H7 (cell line): ENCODE results near the gene LCP2. TPM values are rescaled to one million over a fixed set of nuclear protein-coding genes. Genes with fewer than 3 reads are reported as not detected.

Source experiments
- DNase-seq: peaks from one replicate; pipeline ENCODE4 v3.0.0; 2012
- H3K27me3 ChIP-seq: 2 replicates; pipeline ENCODE4 v1.6.0; 2011; ENCODE audit warnings: mild to moderate bottlenecking, low read length; ENCODE audit not compliant: control insufficient read depth, insufficient read depth
- H3K36me3 ChIP-seq: replicated peaks from 2 replicates; pipeline ENCODE4 v1.5.1; 2011; ENCODE audit warnings: low read length; ENCODE audit not compliant: control insufficient read depth, insufficient read depth
- H3K4me3 ChIP-seq: 2 replicates; pipeline ENCODE4 v1.5.1; 2011; ENCODE audit warnings: low read depth, mild to moderate bottlenecking, control low read depth, low read length, moderate library complexity; ENCODE audit not compliant: insufficient read depth
- total RNA-seq: library from RNA; depleted of rRNA; stranded (reverse); fragments of >200 nt; shearing (Covaris generic); gene quantifications from 2 replicates; pipeline ENCODE4 v1.2.3, GENCODE V29; 2014

Gene LCP2
- total RNA-seq, 1 experiment from 2014 or later: 0.21 TPM

GRCh38 chr5:170283296-170283695, 14.3 kb downstream of the LCP2 start:
- DNase-seq: no peak
- Histone ChIP-seq H3K27me3 (no peaks in the 10 kb centered on the region), H3K36me3 (no peaks in the 10 kb centered on the region), H3K4me3 (no peak overlapping the region)

GRCh38 chr5:170280011-170280493, 17.5 kb downstream of the LCP2 start:
- Histone ChIP-seq H3K36me3 (no peaks in the 10 kb centered on the region), H3K27me3 (peaks cover 3% of the 10 kb centered on the region), H3K4me3 (no peak overlapping the region)
- peak; percentile 67 for DNase-seq

DNA sequence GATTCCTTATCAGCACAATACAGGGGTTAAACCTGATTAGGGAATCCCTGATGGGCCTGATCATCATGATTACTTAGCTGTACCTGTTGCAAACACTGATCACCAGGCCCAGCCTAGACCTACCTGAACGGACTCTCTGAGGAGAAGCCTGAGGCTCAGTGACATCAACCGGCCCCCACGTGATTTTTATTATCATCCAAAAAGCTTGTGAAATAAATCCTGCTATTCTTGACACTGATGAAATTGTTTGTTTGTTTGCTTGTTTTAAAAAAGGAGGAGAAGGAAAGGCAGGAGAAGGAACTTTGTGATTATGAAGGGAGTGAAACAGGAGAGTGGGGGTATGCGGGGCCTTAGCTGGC, 18.1 kb downstream of the LCP2 start:
- Histone ChIP-seq H3K36me3 (no peaks in the 10 kb centered on the region), H3K4me3 (no peak overlapping the region), H3K27me3 (peaks cover 3% of the 10 kb centered on the region)
- no peak for DNase-seq

GRCh38 chr5:170278611-170279458, 18.7 kb downstream of the LCP2 start:
- Histone ChIP-seq H3K27me3 (peaks cover 3% of the 10 kb centered on the region), H3K4me3 (no peak overlapping the region), H3K36me3 (no peaks in the 10 kb centered on the region)
- DNase-seq: no peak

DNA sequence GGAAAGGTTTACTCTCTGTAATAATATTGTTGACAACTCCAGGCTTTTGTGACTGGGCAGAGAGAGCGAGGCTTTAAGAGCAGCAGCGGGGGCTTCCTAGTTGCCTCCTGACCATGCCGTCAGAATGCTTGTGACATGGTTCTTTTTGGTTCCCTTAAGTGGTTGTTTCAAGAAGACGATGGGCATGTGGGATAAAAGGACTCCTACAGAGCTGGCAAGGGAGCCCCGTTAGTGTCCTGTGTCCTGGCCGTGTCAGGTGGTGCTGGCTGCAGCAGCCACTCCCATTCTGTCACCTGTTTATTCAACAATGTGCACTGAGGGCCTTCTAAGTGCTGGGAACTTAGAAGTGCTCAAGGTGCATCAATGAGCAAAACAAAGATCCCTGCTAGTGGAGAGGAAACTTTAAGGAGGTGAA, 19.7 kb downstream of the LCP2 start:
- no peaks in the 10 kb centered on the region for H3K36me3 ChIP-seq
- no peak for DNase-seq
- H3K4me3 ChIP-seq: no peak overlapping the region
- H3K27me3 ChIP-seq: peaks cover 3% of the 10 kb centered on the region

DNA sequence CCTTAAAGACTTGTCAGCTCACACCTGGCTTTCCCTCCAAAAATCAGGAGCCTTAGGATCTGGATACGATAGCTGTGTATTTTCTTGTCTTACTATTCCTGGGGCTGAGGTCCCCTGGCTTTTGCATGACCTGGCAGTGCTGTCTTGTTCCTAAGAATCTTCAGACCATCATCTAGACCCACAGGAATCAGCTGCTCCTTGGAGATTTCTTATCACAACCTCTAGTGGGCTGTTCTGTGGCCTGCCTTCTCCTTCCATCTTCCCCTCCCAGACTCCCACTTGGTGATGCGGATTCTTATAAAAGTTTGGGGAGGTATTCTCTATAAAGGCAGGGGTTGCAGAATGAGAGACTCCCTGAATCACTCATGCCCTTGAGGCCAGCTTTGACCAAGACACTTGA, 21.4 kb downstream of the LCP2 start:
- DNase-seq: no peak
- Histone ChIP-seq H3K27me3 (peaks cover 3% of the 10 kb centered on the region), H3K36me3 (no peaks in the 10 kb centered on the region), H3K4me3 (no peak overlapping the region)

DNA sequence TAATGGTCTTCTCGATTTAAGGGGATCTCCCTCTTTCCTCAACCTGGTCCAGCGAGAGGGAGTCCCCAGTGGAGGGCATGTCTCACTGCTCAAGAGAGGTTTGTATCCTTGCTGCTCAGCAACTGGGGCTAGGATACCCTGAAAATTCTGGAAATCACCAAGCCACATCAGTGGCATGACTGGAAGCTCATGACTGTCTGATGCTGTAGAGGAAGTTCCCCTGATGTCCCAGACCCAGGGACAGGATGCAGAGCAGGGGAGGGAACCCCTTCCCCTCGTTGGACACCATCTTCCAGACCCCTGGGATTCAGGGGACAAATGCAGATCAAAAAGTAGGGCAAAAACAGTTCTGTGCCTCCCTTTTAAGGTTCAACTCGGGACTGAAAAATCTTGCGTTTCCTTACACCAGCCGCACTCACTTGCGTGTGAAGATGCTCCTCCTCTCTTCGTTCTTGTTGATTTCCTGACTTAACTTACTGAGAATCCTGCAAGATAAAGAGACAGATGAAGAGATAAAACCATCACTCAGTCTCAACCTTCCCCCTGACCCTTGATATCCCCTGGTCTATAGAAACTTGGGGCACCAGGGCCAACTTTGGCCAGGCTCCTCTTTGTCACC, 22.1 kb downstream of the LCP2 start:
- Histone ChIP-seq H3K4me3 (no peak overlapping the region), H3K27me3 (peaks cover 3% of the 10 kb centered on the region), H3K36me3 (no peaks in the 10 kb centered on the region)
- no peak for DNase-seq

DNA sequence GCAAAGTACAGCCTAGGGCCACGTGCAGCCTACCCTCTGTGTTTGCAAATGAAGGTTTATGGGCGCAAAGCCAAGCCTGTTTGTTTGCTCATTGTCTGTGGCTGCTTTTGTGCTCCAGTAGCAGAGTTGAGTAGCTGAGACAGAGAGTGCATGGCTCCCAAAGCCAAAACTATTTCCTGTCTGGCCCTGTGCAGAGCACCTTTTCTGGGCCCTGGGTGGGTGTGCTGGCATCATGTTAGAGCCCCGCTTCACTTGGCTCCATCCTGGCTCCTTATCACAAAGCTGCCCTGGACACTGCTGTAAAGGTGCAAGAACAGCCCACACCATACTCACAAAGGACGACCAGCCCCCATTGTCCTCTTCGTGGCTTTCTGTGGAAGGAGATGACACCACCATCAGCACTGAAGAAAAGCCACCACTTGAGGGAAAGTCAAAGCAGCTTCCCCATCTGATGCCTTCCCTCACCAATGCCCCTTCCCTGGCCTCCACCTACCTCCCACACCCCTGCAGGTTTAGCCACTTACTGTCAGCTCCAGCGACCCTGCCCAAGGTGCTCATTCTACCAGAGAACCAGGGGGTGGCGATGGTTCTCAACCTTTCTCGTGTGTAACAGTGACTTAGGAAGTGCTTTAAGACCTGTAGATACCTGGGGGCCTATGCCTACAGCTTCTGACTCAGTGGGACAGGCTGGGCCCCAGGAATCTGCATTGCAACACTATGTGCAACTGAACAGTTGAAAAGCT, 23.4 kb downstream of the LCP2 start:
- Histone ChIP-seq H3K4me3 (no peak overlapping the region), H3K36me3 (no peaks in the 10 kb centered on the region), H3K27me3 (peaks cover 3% of the 10 kb centered on the region)
- peak; percentile 70 for DNase-seq

DNA sequence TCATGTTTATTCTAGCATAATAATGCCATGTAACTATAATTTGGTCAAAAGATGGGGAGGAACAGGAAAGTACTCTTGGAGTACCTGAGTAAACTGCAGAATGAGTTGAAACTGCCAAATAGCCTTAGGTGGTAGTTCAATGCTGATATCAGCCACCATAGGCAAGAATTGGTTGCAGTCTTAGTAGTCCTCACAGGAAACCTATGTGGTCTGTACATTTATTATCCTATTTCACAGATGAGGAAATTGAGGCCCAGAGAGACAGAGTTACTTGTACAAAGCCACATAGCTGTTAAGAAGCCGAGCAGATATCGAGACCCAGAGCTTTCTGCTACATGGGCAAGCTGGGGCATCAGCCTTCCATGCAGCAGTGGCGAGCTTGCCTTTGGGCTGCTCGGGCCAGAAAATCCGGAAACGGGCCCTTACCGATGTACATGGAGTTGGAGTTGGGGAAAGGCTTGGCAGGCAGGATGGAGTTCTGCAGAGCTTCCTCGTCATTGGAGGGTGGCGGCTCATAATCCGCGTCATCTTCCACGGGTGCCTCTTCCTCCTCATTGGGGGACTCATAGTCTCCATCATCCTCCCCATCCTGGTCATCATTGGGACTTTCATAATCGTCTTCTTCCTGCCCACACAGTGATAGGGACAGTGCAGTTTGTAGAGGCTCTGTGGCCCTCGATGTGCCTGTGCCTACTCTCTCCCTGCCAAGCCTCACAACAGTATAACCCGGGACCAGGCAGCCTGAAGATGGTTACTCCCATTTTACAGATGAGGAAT, 27.1 kb downstream of the LCP2 start:
- no peaks in the 10 kb centered on the region for H3K36me3 ChIP-seq
- no peak overlapping the region for H3K4me3 ChIP-seq
- H3K27me3 ChIP-seq: no peaks in the 10 kb centered on the region
- DNase-seq: no peak

- Histone ChIP-seq H3K4me3 (no peak overlapping the region), H3K27me3 (no peaks in the 10 kb centered on the region), H3K36me3 (no peaks in the 10 kb centered on the region)
- DNase-seq: no peak
Observed at GRCh38 chr5:170269579-170269978, 28.0 kb downstream of the LCP2 start.

- no peak overlapping the region for H3K4me3 ChIP-seq
- no peak for DNase-seq
- no peaks in the 10 kb centered on the region for H3K27me3 ChIP-seq
- no peaks in the 10 kb centered on the region for H3K36me3 ChIP-seq
Observed at GRCh38 chr5:170268884-170269283, 28.7 kb downstream of the LCP2 start.

- no peak for DNase-seq
- Histone ChIP-seq H3K36me3 (no peaks in the 10 kb centered on the region), H3K27me3 (no peaks in the 10 kb centered on the region), H3K4me3 (no peak overlapping the region)
Observed at GRCh38 chr5:170268153-170268689, 29.4 kb downstream of the LCP2 start.

GRCh38 chr5:170267431-170268152, 30.0 kb downstream of the LCP2 start:
- Histone ChIP-seq H3K4me3 (no peak overlapping the region), H3K27me3 (no peaks in the 10 kb centered on the region), H3K36me3 (no peaks in the 10 kb centered on the region)
- peak; percentile 89 for DNase-seq
